Activated CD4-positive, alpha-beta T cell treated with anti-CD3 and anti-CD28 coated beads, Interleukin-2, Interleukin-6, amounts not matched to agents 100 ng/mL and 50 ng/mL, durations not matched to agents 16 hours and 8 hours (primary cell): ENCODE data around the gene MEST.
A peak's percentile ranks its signal among the peaks of the same experiment; 100 is the strongest.
"Not testable (repeated sequence)": the region's sequence is repeated elsewhere in the genome, so short reads cannot be mapped to it uniquely, and the experiment has no call there.

Source experiments
- DNase-seq: peaks from one replicate; pipeline ENCODE4 v3.0.0-alpha.2; 2020

The MEST gene

DNA sequence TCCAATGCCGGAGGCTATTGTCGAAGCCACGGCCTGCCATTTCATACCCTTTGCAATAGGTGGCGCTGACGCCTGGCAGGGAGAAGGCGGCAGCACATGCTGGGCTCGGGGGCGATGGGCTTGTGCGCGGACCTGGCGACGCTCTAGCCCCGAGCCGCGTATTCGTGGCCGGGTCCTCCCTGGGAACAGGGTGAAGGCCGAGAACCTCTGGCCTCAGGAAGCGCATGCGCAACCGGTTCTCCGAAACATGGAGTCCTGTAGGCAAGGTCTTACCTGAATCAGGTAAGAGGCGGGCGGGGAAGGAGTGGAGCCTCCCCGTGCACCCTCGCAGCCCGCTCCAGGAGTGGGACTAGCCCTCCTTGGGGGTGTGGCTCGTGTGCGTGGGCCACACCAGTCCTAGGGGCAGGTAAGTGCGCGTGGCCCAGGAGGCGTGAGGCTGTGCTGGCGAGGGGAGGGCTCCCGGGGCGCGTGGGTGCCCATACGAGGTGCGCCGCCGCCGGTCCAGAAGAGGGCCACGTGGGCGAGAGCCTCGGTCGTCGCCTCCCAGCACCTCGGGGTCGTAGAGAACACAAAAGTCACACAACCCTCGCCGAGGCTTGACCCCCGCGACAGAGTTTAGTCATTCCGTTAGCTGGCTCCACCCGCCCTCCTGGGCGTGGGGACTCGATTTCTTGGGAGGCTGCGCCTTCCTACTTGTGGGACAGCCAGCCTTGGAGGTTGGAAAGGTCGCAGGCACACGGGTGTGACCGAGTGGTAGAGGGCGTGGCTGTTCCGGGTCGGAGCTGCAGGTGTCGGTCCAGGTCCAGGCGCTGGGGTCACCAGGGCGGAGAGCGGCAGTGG is 5.6 kb upstream of the MEST start:
- DNase-seq: peak; percentile 65

DNA sequence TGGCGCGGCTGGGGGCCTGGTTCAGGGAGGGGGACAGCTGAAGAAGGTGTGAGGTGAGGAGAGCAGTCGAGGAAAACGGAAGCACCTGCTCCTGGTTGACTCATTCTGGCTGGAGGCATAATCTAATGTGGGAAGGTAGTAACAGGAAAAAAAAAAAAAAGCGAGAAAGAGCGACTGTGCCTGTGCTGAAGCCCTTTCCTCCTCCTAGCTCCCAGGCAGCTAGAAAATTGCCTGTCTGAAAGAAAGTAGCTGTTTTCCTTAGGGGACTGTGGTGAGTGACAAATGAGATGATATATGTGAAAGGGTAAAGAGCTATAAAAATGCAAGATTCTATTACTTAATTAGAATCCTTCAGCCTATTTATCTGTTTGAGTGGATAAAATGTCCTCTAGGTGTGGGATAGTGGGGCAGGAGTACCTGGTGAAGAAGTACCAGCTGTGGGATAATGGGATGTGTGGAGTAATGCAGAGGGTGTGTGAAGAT is 4.9 kb upstream of the MEST start:
- DNase-seq: no peak

DNA sequence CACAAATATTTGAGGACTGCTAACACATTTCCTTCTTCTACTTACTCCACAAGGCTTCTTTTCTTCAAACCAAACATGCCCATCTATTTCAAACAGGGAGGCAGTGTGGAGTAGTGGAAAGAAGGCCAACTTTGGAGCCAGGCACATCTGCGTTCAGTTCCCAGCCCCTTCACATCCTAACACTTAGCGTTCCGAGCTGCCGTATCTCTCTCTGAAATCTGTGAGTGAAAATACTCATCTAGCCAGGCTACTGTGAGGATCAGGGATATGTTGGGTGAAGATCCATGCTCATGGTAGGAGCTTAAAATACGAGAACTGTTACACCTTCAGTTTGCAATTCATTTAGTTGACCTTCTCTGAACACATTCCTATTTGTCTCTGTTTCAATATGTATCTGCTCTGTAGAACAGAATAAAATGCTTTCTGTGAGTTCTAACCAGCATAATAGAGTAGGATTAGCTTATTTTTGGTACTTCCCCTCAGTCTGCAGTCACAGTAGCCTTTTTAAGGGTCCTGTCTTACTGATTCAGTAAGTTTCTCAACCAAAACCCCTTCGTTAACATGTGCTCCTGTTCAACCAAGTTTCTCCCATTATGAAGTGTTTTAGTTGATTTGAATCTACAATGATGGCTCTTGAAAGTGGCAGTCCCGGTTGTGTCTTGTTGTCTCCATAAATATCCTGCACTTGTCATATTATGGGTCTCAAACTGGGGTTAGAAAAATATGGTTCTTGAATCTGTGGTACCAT is 3.3 kb upstream of the MEST start:
- DNase-seq: no peak

DNA sequence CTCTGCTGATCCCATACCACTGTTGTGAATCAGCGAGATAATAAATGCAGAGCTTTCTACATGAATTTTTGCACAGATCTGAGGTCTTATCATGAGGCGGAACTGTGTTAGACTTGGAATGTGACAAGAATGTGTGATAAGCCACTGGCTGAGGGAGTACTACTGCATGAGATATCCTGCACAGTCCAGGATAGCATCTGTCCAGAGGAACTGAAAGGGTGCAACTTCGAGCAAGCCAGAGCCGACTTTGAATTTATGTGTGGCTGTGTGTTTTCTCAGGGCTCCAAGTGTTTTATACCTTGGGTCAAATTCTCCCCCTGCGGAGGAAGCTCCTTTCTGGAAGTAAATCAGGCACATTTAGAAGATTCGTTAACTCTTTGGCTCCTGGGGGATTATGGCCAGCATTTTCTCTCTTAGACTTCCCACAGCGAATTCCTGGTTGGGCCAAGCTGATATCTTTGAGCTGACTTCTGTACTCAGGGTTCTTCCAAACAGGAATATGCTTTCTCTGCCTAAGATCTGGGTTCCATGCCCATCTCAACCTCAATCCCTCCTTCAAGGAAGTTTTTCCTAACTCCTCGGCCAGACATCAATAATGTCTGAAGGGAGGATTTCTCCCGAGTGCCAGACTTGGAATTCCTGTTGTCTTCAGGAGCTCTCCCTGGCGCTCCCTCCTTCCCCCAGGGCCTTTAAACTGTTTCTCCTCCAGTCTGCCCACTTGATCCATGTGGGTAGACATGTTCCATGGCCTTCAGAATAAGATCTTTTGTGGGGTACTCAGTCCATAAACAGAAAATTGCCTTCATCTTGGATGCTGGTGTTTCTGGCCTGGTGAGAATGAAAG is 2.5 kb upstream of the MEST start:
- no peak for DNase-seq

DNA sequence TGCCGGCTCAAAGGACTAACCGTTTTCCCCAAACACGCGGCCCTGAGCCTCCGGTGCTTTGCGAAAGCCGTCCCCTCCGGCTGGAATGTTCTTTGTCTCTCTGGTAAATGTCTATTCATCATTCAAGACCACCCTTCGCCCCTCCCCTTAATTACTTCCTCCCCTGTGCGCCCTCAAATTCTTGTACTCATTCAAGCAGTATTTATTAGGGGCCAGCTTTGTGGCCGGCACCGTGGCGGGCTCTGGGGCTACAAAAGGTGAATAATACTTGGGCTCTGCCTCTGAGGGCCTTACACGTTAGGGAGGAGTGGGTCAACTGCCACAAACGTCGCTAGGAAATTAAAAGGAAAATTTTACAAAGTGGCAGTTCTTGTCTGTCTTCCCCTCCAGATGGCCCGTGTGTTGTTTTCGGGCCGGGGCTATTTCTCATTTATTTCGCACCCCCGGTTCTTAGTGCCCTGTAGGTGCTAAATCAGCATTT is 1.5 kb upstream of the MEST start:
- DNase-seq: no peak

DNA sequence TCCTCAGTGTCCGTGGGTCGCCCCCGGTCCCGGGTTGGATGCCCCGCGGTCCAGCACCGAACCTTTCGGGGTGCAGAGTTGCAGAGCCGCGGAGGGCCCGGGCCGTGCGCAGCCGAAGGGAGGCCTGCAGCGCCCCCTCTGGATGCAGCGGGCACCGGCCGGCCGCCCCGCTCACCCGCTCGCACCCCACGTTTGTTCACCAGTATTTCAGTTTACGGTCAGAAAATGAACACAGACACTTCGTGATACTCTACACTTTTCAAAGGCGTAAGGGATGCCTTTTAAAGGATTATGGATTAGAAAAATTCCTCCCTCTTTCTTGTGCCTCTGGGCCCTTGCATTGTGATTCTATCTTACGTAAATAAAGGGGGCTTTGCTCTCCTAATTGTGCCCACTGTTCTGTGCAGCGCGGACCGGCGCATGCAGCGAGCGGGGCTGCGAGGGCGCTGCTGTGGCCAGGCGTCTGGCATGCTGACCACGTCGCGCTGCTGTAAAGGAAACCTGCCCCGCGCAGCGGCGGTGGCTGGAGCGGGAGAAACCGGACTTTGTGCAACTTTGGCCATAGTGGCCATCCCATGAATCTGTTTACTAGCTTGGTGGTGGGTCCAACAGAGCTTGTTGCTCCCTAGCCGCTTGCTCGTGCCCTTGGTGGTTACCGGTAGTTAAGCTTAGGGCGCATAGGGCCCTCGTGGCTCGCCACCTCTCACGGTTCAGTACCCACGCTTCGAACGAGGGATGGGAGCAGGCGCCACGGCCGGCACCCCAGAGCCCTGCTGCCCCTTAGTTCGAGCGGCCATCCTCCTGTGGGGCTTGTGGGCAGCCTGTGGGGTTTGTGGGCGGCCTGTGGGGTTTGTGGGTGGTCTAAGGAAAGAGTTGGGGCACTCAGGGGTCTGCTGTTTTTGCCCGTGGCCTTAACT is 739 bp upstream of the MEST start:
- peak; percentile 21 for DNase-seq

DNA sequence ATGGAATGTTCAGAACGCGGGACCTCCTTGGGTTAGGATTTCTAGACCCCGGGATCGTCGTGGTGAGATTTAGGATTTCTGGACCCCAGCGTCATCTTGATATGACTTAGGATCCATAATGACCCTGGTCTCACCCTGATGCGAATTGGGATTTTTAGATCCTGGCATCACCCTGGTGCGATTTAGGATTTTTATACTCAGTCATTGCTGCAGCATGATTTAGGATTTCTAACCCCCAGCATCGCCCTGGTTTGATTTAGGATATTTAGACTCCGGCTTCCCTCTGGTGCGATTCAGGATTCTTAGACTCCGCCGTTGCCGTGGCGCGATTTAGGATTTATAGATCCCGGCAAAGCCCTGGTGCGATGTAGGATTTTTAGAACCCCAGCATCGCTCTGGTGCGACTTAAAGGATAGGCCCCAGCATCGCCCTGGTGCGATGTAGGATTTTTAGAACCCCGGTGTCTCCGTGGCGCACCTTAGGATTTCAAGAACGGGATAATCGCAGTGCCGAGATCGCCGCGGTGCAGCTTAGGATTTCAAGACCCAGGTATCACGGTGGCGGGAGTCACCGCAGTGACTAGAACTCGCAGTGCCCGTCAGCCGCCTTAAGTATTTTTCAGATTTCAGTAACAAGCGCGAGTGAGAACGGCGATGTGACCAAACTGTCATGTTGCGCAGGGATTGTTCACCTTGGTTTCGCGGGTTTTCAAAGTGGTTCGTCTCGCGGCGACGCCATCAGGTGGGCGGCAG is 814 bp downstream of the MEST start:
- no peak for DNase-seq

DNA sequence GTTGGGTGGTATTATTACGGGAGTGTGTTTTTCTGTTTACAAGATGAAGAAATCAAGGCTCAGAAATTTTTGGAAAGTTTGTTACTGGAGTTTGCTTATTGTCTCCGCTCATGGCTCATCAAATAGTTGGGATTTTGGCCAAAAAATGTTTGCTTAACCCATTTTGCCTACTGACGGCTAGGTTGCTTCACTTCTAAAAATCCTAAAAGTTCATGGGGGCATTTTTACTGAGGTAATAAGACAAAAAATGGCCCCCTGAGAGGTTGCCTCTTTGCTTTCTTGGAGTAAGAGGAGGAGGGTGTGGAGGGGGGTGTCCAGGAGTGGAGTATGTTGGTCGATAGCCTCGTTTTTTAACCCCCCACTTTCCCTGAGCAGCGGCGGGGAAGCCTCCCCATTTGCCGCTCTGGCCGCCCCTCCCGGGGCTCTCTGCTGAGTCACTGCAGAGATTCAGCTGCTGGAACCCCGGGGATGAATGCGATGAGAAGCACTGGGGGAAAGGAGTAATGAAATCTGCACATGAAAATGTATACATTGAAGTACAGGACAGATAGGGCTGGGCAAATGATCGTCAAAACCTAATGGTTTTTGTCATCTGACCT is 1.5 kb downstream of the MEST start:
- no peak for DNase-seq

DNA sequence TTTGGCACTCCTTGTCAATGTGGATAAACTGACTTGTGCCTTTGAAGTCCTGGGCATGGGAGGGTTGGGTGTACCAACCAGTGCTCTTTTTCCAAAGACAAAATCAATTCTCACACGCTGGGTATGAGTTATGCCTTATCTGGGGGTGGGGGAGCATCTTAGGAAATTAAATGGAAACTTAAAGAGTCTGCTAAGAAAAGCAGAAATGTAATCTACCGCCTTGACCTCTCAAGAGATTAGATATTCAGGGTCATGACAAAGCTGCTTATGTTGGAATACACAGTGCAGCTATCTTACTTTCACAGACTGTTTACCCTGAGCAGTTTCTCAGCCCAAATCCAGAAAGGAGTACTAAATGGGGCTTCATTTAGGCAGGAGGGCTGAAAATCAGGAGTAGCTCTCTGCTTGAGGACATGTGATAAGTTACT is 2.6 kb downstream of the MEST start:
- no peak for DNase-seq

DNA sequence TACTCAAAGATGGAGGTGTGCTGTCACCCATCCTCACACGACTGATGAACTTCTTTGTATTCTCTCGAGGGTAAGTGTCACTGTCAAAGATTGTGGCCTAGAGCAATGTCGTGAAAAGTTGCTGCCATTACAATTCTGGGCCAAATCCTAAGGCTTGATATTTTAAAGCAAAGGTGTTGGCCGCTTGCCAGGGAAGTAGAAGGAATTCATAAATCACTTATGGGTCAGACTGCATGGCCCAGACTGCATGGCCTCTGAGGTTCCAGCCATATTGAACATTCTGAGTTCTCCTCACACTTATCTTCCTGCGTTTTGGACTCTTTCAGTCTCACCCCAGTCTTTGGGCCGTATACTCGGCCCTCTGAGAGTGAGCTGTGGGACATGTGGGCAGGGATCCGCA is 8.6 kb downstream of the MEST start:
- DNase-seq: no peak

DNA sequence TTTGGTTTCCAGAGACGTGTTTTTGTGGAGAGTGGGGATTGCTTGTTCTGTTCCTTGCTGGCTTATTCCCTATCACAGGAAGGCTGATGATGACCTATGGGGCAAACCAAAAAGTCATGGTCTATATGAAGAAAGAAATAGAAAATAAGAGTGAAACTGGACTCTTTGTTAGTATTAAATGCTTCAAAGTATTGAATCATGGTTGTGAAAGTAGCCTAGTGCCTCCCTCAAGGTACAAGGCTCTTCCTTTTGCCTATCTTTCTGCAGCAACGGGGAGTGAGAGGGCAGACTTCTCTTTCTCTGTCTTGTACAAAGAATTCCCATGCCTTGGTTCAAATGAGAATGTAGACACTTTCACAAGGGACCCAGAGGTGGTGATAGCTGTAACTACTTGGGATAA is 9.0 kb downstream of the MEST start:
- DNase-seq: no peak

DNA sequence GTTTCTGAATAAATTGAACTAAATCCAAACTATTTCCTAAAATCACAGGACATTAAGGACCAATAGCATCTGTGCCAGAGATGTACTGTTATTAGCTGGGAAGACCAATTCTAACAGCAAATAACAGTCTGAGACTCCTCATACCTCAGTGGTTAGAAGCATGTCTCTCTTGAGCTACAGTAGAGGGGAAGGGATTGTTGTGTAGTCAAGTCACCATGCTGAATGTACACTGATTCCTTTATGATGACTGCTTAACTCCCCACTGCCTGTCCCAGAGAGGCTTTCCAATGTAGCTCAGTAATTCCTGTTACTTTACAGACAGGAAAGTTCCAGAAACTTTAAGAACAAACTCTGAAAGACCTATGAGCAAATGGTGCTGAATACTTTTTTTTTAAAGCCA is 13.9 kb downstream of the MEST start:
- no peak for DNase-seq

DNA sequence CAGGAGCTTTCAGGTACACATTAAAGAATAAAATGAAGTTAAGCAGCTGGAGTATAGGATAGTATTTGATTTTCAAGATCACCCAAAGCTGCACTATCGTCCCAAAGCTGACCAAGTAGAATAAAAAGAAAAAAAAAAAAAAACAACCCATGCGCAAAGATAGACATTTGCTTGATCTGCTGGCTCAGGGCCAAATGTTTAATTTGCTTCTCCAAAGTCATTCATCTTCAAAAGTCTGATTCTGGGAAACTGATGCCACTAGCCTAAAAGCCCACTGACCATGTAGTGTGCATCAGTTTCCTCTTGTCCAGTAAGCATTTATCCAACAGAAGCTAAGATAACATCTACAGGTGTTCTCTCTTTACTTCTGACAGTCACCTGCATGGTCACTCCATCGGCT is 14.5 kb downstream of the MEST start:
- no peak for DNase-seq

DNA sequence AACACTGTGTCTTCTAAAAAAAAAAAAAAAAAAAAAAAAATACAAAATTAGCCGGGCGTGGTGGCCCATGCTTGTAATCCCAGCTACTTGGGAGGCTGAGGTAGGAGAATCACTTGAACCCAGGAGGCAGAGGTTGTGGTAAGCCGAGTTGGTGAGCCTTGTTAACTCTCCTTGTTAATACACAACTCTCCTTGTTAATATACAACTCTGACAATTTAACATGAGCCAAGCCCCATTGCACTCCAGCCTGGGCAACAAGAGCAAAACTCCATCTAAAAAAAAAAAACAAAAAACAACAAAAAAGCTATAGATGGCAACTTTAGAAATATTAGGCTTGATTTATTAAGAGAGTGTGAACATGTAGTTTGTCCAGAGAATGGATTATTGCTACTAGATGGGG is 20.2 kb downstream of the MEST start:
- not testable (repeated sequence) for DNase-seq

DNA sequence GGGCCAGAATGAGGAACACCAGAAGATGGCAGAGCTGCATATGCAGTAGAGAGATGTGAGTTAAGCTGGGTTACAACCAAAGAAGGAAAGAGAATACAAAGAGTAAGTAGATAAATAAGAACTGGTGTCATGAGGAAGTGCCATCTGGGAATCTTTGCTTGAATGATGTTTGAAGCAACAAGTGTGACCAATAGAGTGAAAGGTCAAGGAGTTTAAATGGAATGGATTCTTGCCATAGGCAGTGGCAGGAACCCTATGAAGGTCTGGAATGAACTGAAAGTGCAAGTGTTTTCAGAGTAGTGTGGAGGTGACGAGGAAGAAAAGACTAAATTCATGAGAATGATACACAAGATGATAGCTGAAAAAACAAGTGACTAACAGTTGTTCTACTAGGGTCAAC is 21.6 kb downstream of the MEST start:
- no peak for DNase-seq

DNA sequence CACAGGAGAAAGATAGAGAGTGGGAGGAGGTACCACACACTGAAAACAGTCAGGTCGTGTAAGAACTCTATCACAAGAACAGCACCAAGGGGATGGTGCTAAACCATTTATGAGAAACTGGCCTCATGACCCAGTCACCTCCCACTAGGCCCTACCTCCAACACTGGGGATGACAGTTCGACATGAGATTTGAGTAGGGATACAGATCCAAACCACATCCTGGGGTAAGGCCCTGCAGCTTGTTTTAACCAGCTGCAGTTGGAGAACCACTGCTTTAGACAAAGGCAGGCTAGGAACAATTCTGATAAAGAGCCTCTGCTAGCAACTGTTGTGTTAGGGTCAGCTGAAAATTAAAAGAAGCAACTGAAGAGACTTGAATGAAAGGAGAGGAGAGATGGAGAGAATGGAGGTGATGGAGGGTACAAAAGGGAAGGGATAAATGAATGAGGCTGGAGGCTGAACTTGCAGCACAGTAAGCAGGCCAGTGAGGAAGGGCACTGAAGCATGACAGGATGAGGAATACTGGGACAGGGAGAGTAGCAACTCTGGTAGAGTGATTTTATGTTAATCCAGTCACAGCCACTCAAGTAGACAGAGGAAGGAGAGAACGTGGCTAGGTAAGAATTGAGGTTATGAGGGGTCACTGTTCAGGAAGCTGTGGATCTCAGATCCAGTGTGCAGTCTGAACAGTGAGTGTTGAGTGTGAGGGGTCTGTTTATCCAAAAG is 23.6 kb downstream of the MEST start:
- no peak for DNase-seq

DNA sequence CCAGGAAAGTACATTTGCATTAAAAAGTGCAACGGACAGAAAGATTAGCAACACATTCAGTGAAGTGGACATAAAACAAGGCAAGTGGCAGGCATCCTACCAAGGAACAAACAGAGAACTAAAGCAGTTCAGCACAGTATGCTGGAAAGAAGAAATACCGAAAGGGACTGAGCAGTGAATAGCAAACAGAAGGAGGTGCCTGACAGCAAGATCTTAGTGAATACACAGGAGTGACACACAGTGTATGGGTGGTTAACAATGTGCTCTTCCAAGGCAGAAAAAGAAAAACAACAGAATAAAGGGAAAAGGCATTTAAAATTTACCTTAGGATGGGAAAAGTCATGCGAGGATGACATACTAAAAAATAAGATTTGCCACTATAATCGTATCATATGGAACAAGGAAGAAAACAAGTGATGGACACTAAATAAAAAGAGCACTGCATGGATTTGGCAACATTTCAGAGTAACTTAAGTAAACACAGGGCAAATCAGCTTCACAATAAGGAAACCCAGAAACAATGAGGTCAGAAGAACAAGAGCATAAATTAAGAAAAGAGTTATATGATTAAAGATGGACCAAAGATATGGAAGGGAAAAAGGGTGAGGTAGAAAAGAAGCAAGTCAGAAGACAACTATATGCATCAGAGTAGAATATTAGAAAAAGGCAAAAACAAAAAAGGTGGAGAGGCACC is 29.5 kb downstream of the MEST start:
- no peak for DNase-seq

DNA sequence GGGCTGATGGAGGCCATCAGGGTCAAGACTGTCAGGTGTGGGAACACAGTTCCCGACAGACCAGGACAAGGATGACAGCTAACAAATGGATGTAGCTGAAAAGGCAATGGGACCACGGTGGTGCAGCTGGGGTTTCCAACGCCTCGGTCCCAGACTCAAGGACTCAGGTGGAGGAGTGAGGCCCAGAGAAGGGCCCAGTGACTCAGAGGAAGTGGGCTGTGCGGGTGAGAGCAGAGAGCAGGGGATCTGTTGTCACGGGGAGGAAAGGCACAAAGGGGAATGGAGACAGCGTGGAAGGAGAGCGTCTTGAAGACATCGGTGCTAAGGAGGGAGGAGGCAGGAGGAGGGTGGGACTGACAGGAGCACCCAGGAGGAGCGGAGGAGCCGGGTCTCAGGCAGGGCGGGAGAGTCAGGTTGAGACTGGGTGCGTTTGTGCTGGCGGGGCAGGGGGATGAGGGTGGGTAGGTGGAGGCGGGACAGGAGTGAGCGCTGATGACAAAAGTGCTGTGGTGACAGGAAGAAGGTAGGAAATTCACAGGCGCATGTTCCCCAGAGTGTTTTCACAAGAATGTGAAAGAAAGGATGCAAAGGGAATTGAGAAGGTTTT is 31.7 kb downstream of the MEST start:
- not testable (repeated sequence) for DNase-seq

DNA sequence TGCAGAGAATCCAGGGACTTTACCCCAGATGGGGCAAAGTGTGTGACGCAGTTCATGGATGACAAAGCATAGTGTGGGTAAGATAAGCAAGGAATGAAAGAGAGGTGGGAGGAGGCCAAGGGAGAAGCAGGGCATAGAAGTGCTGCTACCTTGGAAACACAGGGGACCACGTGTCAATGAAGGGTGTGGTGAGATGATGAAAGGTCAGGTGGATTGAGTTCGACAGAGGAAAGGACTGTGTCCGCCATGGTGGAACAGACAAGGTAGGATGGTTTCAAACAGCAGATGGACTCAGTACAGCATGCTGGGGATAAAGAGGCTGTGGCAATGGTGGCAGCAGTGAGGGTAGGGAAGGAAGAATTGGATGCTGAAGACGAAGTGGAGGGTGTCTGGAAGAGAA is 32.7 kb downstream of the MEST start:
- no peak for DNase-seq
